Measurements from ENCODE around the gene IL18R1. TPM values are rescaled to one million over a fixed set of nuclear protein-coding genes. Genes with fewer than 3 reads are reported as not detected.

IL18R1 gene
- total and polyA plus RNA-seq, 2 experiments from 2014 or later: 1.5 to 2.1 TPM

GRCh38 chr2:102438111-102438510 is 82.5 kb downstream of the IL18R1 start:
- H3F3A ChIP-seq (ENCODE audit: insufficient read depth): no peaks in the 10 kb centered on the region
- DNase-seq: no peak
- H3K9ac ChIP-seq: no peak overlapping the region
- H3K27me3 ChIP-seq (replicated peaks; ENCODE audit: insufficient read depth): no peaks in the 10 kb centered on the region
- no peaks in the 10 kb centered on the region for H3K9me2 ChIP-seq (ENCODE audit: insufficient read depth)
- H3K4me3 ChIP-seq: no peak overlapping the region
- TF ChIP-seq EZH2phosphoT487 (IDR thresholded peaks at IDR 0.05; ENCODE audit: insufficient read depth, low read depth) (no peak), EZH2 (IDR thresholded peaks at IDR 0.05; ENCODE audit: insufficient read depth, poor library complexity, severe bottlenecking) (no peak)
- H2AFZ ChIP-seq: no peak overlapping the region
- H3K9me3 ChIP-seq (ENCODE audit: low read depth): no peaks in the 10 kb centered on the region
- no peaks in the 10 kb centered on the region for H4K20me1 ChIP-seq (ENCODE audit: insufficient read depth)
- no peaks in the 10 kb centered on the region for H3K36me3 ChIP-seq (ENCODE audit: low read depth)
- no peaks in the 10 kb centered on the region for H3K79me2 ChIP-seq (ENCODE audit: insufficient read depth)
- no peaks in the 10 kb centered on the region for H3K4me1 ChIP-seq (ENCODE audit: insufficient read depth)
- 92% methylated on average over 3 of the region's 3 CpGs for WGBS, 2 experiments (ENCODE audit: low coverage in 1 of 2, low lambda C conversion rate in 2 of 2, missing lambda C conversion rate in 2 of 2)
- H3K4me2 ChIP-seq (ENCODE audit: unreplicated experiment): no peak overlapping the region
- H3K27ac ChIP-seq: no peak overlapping the region
- in situ Hi-C loops (cut with MboI): loop anchor here (25.0 kb wide), 2 partner anchors 426 to 526 kb away; no protein-coding TSS in a partner anchor

- H4K20me1 ChIP-seq (ENCODE audit: insufficient read depth): no peaks in the 10 kb centered on the region
- H3K9me3 ChIP-seq (ENCODE audit: low read depth): no peaks in the 10 kb centered on the region
- H3K36me3 ChIP-seq (ENCODE audit: low read depth): no peaks in the 10 kb centered on the region
- H3K79me2 ChIP-seq (ENCODE audit: insufficient read depth): no peaks in the 10 kb centered on the region
- H3K9me2 ChIP-seq (ENCODE audit: insufficient read depth): no peaks in the 10 kb centered on the region
- H2AFZ ChIP-seq: no peak overlapping the region
- H3K4me1 ChIP-seq (ENCODE audit: insufficient read depth): no peaks in the 10 kb centered on the region
- in situ Hi-C loops (cut with MboI): loop anchor here (25.0 kb wide), 2 partner anchors 426 to 526 kb away; no protein-coding TSS in a partner anchor
- no peak overlapping the region for H3K4me3 ChIP-seq
- no peak overlapping the region for H3K9ac ChIP-seq
- no peaks in the 10 kb centered on the region for H3F3A ChIP-seq (ENCODE audit: insufficient read depth)
- H3K27ac ChIP-seq: no peak overlapping the region
- H3K27me3 ChIP-seq (replicated peaks; ENCODE audit: insufficient read depth): no peaks in the 10 kb centered on the region
- TF ChIP-seq EZH2phosphoT487 (IDR thresholded peaks at IDR 0.05; ENCODE audit: insufficient read depth, low read depth) (no peak), EZH2 (IDR thresholded peaks at IDR 0.05; ENCODE audit: insufficient read depth, poor library complexity, severe bottlenecking) (no peak)
- no peak for DNase-seq
- 69 to 83% methylated on average over 2 of the region's 2 CpGs for WGBS, 2 experiments (ENCODE audit: low coverage in 1 of 2, low lambda C conversion rate in 2 of 2, missing lambda C conversion rate in 2 of 2)
- no peak overlapping the region for H3K4me2 ChIP-seq (ENCODE audit: unreplicated experiment)
Observed at GRCh38 chr2:102438578-102438977, 83.0 kb downstream of the IL18R1 start.

GRCh38 chr2:102439065-102439695 is 83.6 kb downstream of the IL18R1 start:
- H3K79me2 ChIP-seq (ENCODE audit: insufficient read depth): no peaks in the 10 kb centered on the region
- no peaks in the 10 kb centered on the region for H4K20me1 ChIP-seq (ENCODE audit: insufficient read depth)
- no peaks in the 10 kb centered on the region for H3K4me1 ChIP-seq (ENCODE audit: insufficient read depth)
- no peak overlapping the region for H2AFZ ChIP-seq
- no peaks in the 10 kb centered on the region for H3K9me2 ChIP-seq (ENCODE audit: insufficient read depth)
- H3K9ac ChIP-seq: no peak overlapping the region
- no peaks in the 10 kb centered on the region for H3F3A ChIP-seq (ENCODE audit: insufficient read depth)
- H3K27me3 ChIP-seq (replicated peaks; ENCODE audit: insufficient read depth): no peaks in the 10 kb centered on the region
- no peaks in the 10 kb centered on the region for H3K9me3 ChIP-seq (ENCODE audit: low read depth)
- H3K4me3 ChIP-seq: no peak overlapping the region
- in situ Hi-C loops (cut with MboI): loop anchor here (25.0 kb wide), 2 partner anchors 427 to 527 kb away; no protein-coding TSS in a partner anchor
- H3K36me3 ChIP-seq (ENCODE audit: low read depth): no peaks in the 10 kb centered on the region
- H3K4me2 ChIP-seq (ENCODE audit: unreplicated experiment): no peak overlapping the region
- H3K27ac ChIP-seq: no peak overlapping the region
- TF ChIP-seq EZH2 (IDR thresholded peaks at IDR 0.05; ENCODE audit: insufficient read depth, poor library complexity, severe bottlenecking) (no peak), EZH2phosphoT487 (IDR thresholded peaks at IDR 0.05; ENCODE audit: insufficient read depth, low read depth) (no peak)
- DNase-seq: peak; percentile 78
- 40 to 45% methylated on average over 6 of the region's 6 CpGs for WGBS, 2 experiments (ENCODE audit: low coverage in 1 of 2, low lambda C conversion rate in 2 of 2, missing lambda C conversion rate in 2 of 2)

- in situ Hi-C loops (cut with MboI): loop anchor here (10.0 to 25.0 kb wide), 3 partner anchors 188 to 531 kb away; no protein-coding TSS in a partner anchor
- Histone ChIP-seq H3K4me2 (ENCODE audit: unreplicated experiment) (no peak overlapping the region), H2AFZ (no peak overlapping the region), H3K9me2 (ENCODE audit: insufficient read depth) (no peaks in the 10 kb centered on the region), H4K20me1 (ENCODE audit: insufficient read depth) (no peaks in the 10 kb centered on the region), H3K4me1 (ENCODE audit: insufficient read depth) (no peaks in the 10 kb centered on the region), H3K27me3 (replicated peaks; ENCODE audit: insufficient read depth) (no peaks in the 10 kb centered on the region), H3F3A (ENCODE audit: insufficient read depth) (no peaks in the 10 kb centered on the region), H3K4me3 (no peak overlapping the region), H3K36me3 (ENCODE audit: low read depth) (no peaks in the 10 kb centered on the region), H3K9ac (no peak overlapping the region), H3K79me2 (ENCODE audit: insufficient read depth) (no peaks in the 10 kb centered on the region), H3K9me3 (ENCODE audit: low read depth) (no peaks in the 10 kb centered on the region), H3K27ac (no peak overlapping the region)
- WGBS, 2 experiments (ENCODE audit: low coverage in 1 of 2, low lambda C conversion rate in 2 of 2, missing lambda C conversion rate in 2 of 2): 25 to 26% methylated on average over 13 of the region's 13 CpGs
- TF ChIP-seq EZH2 (IDR thresholded peaks at IDR 0.05; ENCODE audit: insufficient read depth, poor library complexity, severe bottlenecking): no peak
- TF ChIP-seq EZH2phosphoT487 (IDR thresholded peaks at IDR 0.05; ENCODE audit: insufficient read depth, low read depth): no peak
- DNase-seq: peak; percentile 63
Observed at GRCh38 chr2:102442967-102443828, 87.6 kb downstream of the IL18R1 start.
